PC-9 (cell line): ENCODE results near the gene IQGAP1.

Experiments used
- EZH2 ChIP-seq: fragments of 200-600 bp; sonication (generic); IDR thresholded peaks from 2 replicates; pipeline ENCODE4 v1.8.0; 2017; ENCODE audit warnings: antibody characterized with exemption, low read depth
- TF ChIP-seq, protein P1 (sequence below): fragments of 200-600 bp; sonication (generic); conservative IDR thresholded peaks from 2 replicates; pipeline ENCODE4 v1.6.1; 2017; ENCODE audit warnings: mixed run types, antibody characterized with exemption, mild to moderate bottlenecking, moderate library complexity

DNA sequence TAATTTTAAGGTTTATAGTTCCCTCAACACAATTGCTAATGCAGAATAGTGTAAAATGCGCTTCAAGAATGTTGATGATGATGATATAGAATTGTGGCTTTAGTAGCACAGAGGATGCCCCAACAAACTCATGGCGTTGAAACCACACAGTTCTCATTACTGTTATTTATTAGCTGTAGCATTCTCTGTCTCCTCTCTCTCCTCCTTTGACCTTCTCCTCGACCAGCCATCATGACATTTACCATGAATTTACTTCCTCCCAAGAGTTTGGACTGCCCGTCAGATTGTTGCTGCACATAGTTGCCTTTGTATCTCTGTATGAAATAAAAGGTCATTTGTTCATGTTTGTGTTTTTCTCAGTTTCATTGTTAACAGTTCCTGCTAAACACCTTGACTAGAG, 113.9 kb downstream of the IQGAP1 start:
- TF ChIP-seq EZH2: no peak
- TF ChIP-seq, protein P1, sequence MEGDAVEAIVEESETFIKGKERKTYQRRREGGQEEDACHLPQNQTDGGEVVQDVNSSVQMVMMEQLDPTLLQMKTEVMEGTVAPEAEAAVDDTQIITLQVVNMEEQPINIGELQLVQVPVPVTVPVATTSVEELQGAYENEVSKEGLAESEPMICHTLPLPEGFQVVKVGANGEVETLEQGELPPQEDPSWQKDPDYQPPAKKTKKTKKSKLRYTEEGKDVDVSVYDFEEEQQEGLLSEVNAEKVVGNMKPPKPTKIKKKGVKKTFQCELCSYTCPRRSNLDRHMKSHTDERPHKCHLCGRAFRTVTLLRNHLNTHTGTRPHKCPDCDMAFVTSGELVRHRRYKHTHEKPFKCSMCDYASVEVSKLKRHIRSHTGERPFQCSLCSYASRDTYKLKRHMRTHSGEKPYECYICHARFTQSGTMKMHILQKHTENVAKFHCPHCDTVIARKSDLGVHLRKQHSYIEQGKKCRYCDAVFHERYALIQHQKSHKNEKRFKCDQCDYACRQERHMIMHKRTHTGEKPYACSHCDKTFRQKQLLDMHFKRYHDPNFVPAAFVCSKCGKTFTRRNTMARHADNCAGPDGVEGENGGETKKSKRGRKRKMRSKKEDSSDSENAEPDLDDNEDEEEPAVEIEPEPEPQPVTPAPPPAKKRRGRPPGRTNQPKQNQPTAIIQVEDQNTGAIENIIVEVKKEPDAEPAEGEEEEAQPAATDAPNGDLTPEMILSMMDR: no peak
